H1 (cell line): Measurements from ENCODE around the gene DNAJA3.

ENCODE experiments used
- EP300 ChIP-seq, 2 experiments: IDR thresholded peaks; 1 replicate in 1 of 2; 2 replicates in 1 of 2; pipeline ENCODE4 v1.6.1; 2011 to 2012; ENCODE audit warnings: low read depth in 2 of 2, low read length in 2 of 2, mild to moderate bottlenecking in 2 of 2, borderline replicate concordance in 1 of 2, inconsistent platforms in 1 of 2, moderate library complexity in 1 of 2
- EZH2 ChIP-seq: fragments of 200-600 bp; sonication (generic); IDR thresholded peaks from 2 replicates; pipeline ENCODE4 v1.7.1; 2012; ENCODE audit warnings: low read depth, mild to moderate bottlenecking, moderate library complexity, low read length, inconsistent platforms; ENCODE audit not compliant: severe bottlenecking
- GTF2F1 ChIP-seq: IDR thresholded peaks from 2 replicates; pipeline ENCODE4 v1.6.1; 2012; ENCODE audit warnings: low read depth, low read length, improper control_type of control experiment, borderline replicate concordance
- HDAC6 ChIP-seq: IDR thresholded peaks from one replicate; pipeline ENCODE4 v1.7.1; 2012; ENCODE audit warnings: low read depth, mild to moderate bottlenecking, inconsistent platforms, low read length, moderate library complexity
- JUN ChIP-seq: IDR thresholded peaks from 2 replicates; pipeline ENCODE4 v1.6.1; 2011; ENCODE audit warnings: low read depth, mild to moderate bottlenecking, improper control_type of control experiment, low read length
- MAFK ChIP-seq: IDR thresholded peaks from 2 replicates; pipeline ENCODE4 v1.6.1; 2012; ENCODE audit warnings: low read depth, mild to moderate bottlenecking, improper control_type of control experiment, low read length
- POLR2A ChIP-seq, 2 experiments: IDR thresholded peaks; 1 replicate in 1 of 2; 2 replicates in 1 of 2; pipeline ENCODE4 v1.6.1; 2011; ENCODE audit warnings: low read depth in 2 of 2, low read length in 2 of 2, mild to moderate bottlenecking in 2 of 2; ENCODE audit errors: control extremely low read depth in 1 of 2
- TAF7 ChIP-seq: optimal IDR thresholded peaks from 2 replicates; pipeline ENCODE3; 2011; ENCODE audit warnings: low read depth, mild to moderate bottlenecking, inconsistent platforms, low read length, moderate library complexity, borderline replicate concordance
- TF ChIP-seq, protein P1 (sequence below), 3 experiments: IDR thresholded peaks; 1 replicate in 2 of 3; 2 replicates in 1 of 3; pipeline versions ENCODE4 v1.5.1 to v1.6.1; 2011; ENCODE audit warnings: low read length in 3 of 3, mild to moderate bottlenecking in 3 of 3, inconsistent platforms in 2 of 3, low read depth in 1 of 3, moderate library complexity in 1 of 3; ENCODE audit not compliant: insufficient read depth in 1 of 3; ENCODE audit errors: control extremely low read depth in 1 of 3

DNA sequence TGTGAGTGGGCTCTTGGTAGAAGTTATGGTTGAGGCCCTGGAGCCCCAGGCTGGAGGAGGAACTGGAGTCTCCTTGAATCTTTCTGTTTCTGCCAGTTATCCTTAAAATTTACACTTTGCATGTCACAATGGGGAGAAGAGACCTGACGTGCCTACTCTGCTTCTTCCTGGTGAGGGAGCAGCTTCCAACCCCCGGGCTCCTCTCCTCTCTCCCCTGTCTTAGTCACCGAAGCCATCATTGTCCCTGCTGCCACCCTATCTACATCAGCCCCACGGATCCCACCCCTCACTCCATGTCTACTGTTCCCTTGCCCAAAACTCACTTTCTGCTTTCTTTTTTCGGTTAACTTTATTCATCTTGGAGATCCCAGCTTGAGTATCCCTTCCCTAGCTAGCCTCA is 17.6 kb downstream of the DNAJA3 start:
- TF ChIP-seq JUN (no peak), EZH2 (no peak), GTF2F1 (no peak), MAFK (no peak), POLR2A (IDR thresholded peaks at IDR 0.05; ENCODE audit: control extremely low read depth in 1 of 2, low read depth in 2 of 2, low read length in 2 of 2) (no peak), HDAC6 (no peak), TAF7 (no peak), EP300 (IDR thresholded peaks at IDR 0.05; ENCODE audit: borderline replicate concordance in 1 of 2, low read depth in 2 of 2, low read length in 2 of 2) (no peak)
- TF ChIP-seq, protein P1, sequence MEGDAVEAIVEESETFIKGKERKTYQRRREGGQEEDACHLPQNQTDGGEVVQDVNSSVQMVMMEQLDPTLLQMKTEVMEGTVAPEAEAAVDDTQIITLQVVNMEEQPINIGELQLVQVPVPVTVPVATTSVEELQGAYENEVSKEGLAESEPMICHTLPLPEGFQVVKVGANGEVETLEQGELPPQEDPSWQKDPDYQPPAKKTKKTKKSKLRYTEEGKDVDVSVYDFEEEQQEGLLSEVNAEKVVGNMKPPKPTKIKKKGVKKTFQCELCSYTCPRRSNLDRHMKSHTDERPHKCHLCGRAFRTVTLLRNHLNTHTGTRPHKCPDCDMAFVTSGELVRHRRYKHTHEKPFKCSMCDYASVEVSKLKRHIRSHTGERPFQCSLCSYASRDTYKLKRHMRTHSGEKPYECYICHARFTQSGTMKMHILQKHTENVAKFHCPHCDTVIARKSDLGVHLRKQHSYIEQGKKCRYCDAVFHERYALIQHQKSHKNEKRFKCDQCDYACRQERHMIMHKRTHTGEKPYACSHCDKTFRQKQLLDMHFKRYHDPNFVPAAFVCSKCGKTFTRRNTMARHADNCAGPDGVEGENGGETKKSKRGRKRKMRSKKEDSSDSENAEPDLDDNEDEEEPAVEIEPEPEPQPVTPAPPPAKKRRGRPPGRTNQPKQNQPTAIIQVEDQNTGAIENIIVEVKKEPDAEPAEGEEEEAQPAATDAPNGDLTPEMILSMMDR (IDR thresholded peaks at IDR 0.05; ENCODE audit: control extremely low read depth in 1 of 3, insufficient read depth in 1 of 3, low read depth in 1 of 3, low read length in 3 of 3) = no peak
